GM23338 (cell line): ENCODE measurements around the gene BCORL1. TPM values are rescaled to one million over a fixed set of nuclear protein-coding genes. Genes with fewer than 3 reads are reported as not detected.

Experiments used
- ATAC-seq: fragments of 200-7000 bp; cut with Tn5 transposase; 3 replicates; pipeline ENCODE4 v1.9.1; 2020
- DNase-seq: peaks from one replicate; pipeline ENCODE4 v3.0.0-alpha.2; 2015; ENCODE audit warnings: low spot score
- H2AFZ ChIP-seq: fragments of 200-600 bp; sonication (generic); 2 replicates; pipeline ENCODE4 v1.8.0; 2016; ENCODE audit warnings: antibody characterized with exemption, mild to moderate bottlenecking, moderate library complexity
- H3F3A ChIP-seq: fragments of 200-600 bp; sonication (generic); replicated peaks from 2 replicates; pipeline ENCODE4 v1.8.0; 2017; ENCODE audit warnings: antibody characterized with exemption, mixed run types, low read depth
- H3K27ac ChIP-seq: fragments of 200-600 bp; sonication (generic); 2 replicates; pipeline ENCODE4 v1.6.1; 2016; ENCODE audit warnings: low read depth
- H3K27me3 ChIP-seq: fragments of 200-600 bp; sonication (generic); 2 replicates; pipeline ENCODE4 v1.8.0; 2016; ENCODE audit warnings: mild to moderate bottlenecking, mixed run types, moderate library complexity; ENCODE audit not compliant: insufficient read depth
- H3K36me3 ChIP-seq: fragments of 200-600 bp; sonication (generic); 2 replicates; pipeline ENCODE4 v1.8.0; 2016; ENCODE audit warnings: mild to moderate bottlenecking; ENCODE audit not compliant: insufficient read depth
- H3K4me1 ChIP-seq: fragments of 200-600 bp; sonication (generic); 2 replicates; pipeline ENCODE4 v1.8.0; 2016; ENCODE audit warnings: mild to moderate bottlenecking, moderate library complexity; ENCODE audit not compliant: insufficient read depth
- H3K4me2 ChIP-seq: fragments of 200-600 bp; sonication (generic); 2 replicates; pipeline ENCODE4 v1.7.1; 2017; ENCODE audit warnings: mixed run types
- H3K4me3 ChIP-seq: fragments of 200-600 bp; sonication (generic); 2 replicates; pipeline ENCODE4 v1.6.1; 2016; ENCODE audit warnings: mixed run types
- H3K79me2 ChIP-seq: fragments of 200-600 bp; sonication (generic); replicated peaks from 2 replicates; pipeline ENCODE4 v1.8.0; 2017; ENCODE audit warnings: mild to moderate bottlenecking; ENCODE audit not compliant: insufficient read depth
- H3K9me2 ChIP-seq: fragments of 200-600 bp; sonication (generic); 2 replicates; pipeline ENCODE4 v1.8.0; 2017; ENCODE audit not compliant: insufficient read depth
- H4K20me1 ChIP-seq: fragments of 200-600 bp; sonication (generic); replicated peaks from 2 replicates; pipeline ENCODE4 v1.8.0; 2017; ENCODE audit warnings: mild to moderate bottlenecking; ENCODE audit not compliant: insufficient read depth
- H3K27ac Mint-ChIP-seq: 2 replicates; pipeline ENCODE4 v1.8.0; 2020; ENCODE audit warnings: inconsistent platforms, mild to moderate bottlenecking, moderate library complexity, mixed read lengths
- H3K27me3 Mint-ChIP-seq: 3 replicates; pipeline ENCODE4 v1.8.0; 2022; ENCODE audit warnings: low read depth, mild to moderate bottlenecking, moderate library complexity, mixed read lengths, inconsistent platforms; ENCODE audit not compliant: insufficient read depth, poor library complexity
- H3K36me3 Mint-ChIP-seq: 3 replicates; pipeline ENCODE4 v1.8.0; 2021; ENCODE audit warnings: low read depth, mild to moderate bottlenecking, inconsistent platforms, moderate library complexity, mixed read lengths
- H3K4me1 Mint-ChIP-seq: 3 replicates; pipeline ENCODE4 v1.8.0; 2020; ENCODE audit warnings: mild to moderate bottlenecking, inconsistent platforms, mixed read lengths
- H3K4me3 Mint-ChIP-seq: 3 replicates; pipeline ENCODE4 v1.8.0; 2021; ENCODE audit warnings: moderate library complexity, mild to moderate bottlenecking, inconsistent platforms, mixed read lengths
- H3K9me3 Mint-ChIP-seq: 3 replicates; pipeline ENCODE4 v1.8.0; 2020; ENCODE audit warnings: moderate library complexity, mild to moderate bottlenecking, inconsistent platforms, mixed read lengths
- CREB1 ChIP-seq: fragments of 250-450 bp; sonication (Bioruptor Pico); IDR thresholded peaks from 2 replicates; pipeline ENCODE4 v1.5.0; 2020; ENCODE audit warnings: low read depth, mild to moderate bottlenecking, moderate library complexity
- CTCF ChIP-seq, 2 experiments: fragments of 200-600 bp in 1 of 2; sonication (generic) in 1 of 2; conservative IDR thresholded peaks; 2 replicates each; pipeline versions ENCODE4 v1.5.1 to v1.6.1; 2016 to 2017; ENCODE audit warnings: antibody characterized with exemption in 2 of 2, low read depth in 2 of 2, mild to moderate bottlenecking in 2 of 2, moderate library complexity in 1 of 2
- ETS1 ChIP-seq: IDR thresholded peaks from 2 replicates; pipeline ENCODE4 v1.6.1; 2016; ENCODE audit warnings: antibody characterized with exemption
- EZH2 ChIP-seq: fragments of 200-600 bp; sonication (generic); IDR thresholded peaks from one replicate; pipeline ENCODE4 v1.8.0; 2017; ENCODE audit warnings: antibody characterized with exemption, mild to moderate bottlenecking, low read depth; ENCODE audit not compliant: unreplicated experiment
- EZH2phosphoT487 ChIP-seq: fragments of 200-600 bp; sonication (generic); IDR thresholded peaks from one replicate; pipeline ENCODE4 v1.8.1; 2018; ENCODE audit warnings: antibody characterized with exemption; ENCODE audit not compliant: unreplicated experiment
- NANOG ChIP-seq: IDR thresholded peaks from 2 replicates; pipeline ENCODE4 v1.6.1; 2016; ENCODE audit warnings: antibody characterized with exemption, borderline replicate concordance
- ZNF462 ChIP-seq: fragments of 250-450 bp; sonication (Bioruptor Pico); IDR thresholded peaks from 2 replicates; pipeline ENCODE4 v1.5.0; 2020; ENCODE audit warnings: mild to moderate bottlenecking, moderate library complexity
- polyA plus RNA-seq: library from polyadenylated mRNA; unstranded; fragments of >200 nt; fragmentation: Nextera tagmentation; extraction: Ambion mirVana; gene quantifications from 2 replicates; pipeline ENCODE4 v1.2.1, GENCODE V29; 2016
- total RNA-seq: library from RNA; depleted of rRNA; stranded (reverse); fragments of >200 nt; shearing (Covaris generic); gene quantifications from 2 replicates; pipeline ENCODE4 v1.2.3, GENCODE V29; 2014

BCORL1 gene
- total and polyA plus RNA-seq, 2 experiments from 2014 or later, result 2.6 to 2.7 TPM

- no peak for TF ChIP-seq ETS1
- no peak for TF ChIP-seq EZH2
These were observed 23.5 kb upstream of the BCORL1 start (continued) for GRCh38 chrX:129958814-129959492.

GRCh38 chrX:129959493-129959832 is 23.0 kb upstream of the BCORL1 start:
- Histone ChIP-seq H3K9me2 (no peaks in the 10 kb centered on the region), H3K27me3 (peaks cover 85% of the 10 kb centered on the region), H3K36me3 (no peaks in the 10 kb centered on the region), H3K27ac (no peak overlapping the region), H3K4me3 (peak overlapping the region; percentile 36; the same call in 1 of the 2 replicates), H2AFZ (no peak overlapping the region), H3K4me1 (peaks cover 3% of the 10 kb centered on the region; the same call in 1 of the 2 replicates), H3K4me2 (peak overlapping the region; percentile 62; the same call in 1 of the 2 replicates), H3K79me2 (no peaks in the 10 kb centered on the region), H4K20me1 (no peaks in the 10 kb centered on the region), H3F3A (no peaks in the 10 kb centered on the region)
- Mint-ChIP-seq H3K9me3 (no peaks in the 10 kb centered on the region), H3K27me3 (peaks cover 83% of the 10 kb centered on the region), H3K4me1 (peaks cover 22% of the 10 kb centered on the region), H3K36me3 (no peaks in the 10 kb centered on the region), H3K27ac (no peak overlapping the region), H3K4me3 (peak overlapping the region; percentile 61)
- ATAC-seq, result peak; percentile 19
- peak; percentile 40 for DNase-seq
- TF ChIP-seq NANOG (no peak), EZH2 (peak; percentile 20)

- H3K4me1 Mint-ChIP-seq, result peaks cover 20% of the 10 kb centered on the region
- no peak overlapping the region for H3K27ac ChIP-seq
- no peaks in the 10 kb centered on the region for H4K20me1 ChIP-seq
- H3K9me3 Mint-ChIP-seq, result no peaks in the 10 kb centered on the region
- H3K27me3 Mint-ChIP-seq, result peaks cover 65% of the 10 kb centered on the region
- DNase-seq (peak; percentile 80), ATAC-seq (peak; percentile 73)
- no peaks in the 10 kb centered on the region for H3F3A ChIP-seq
- H3K27me3 ChIP-seq, result peaks cover 66% of the 10 kb centered on the region
- peak overlapping the region; percentile 70 for H3K4me2 ChIP-seq
- no peaks in the 10 kb centered on the region for H3K9me2 ChIP-seq
- peak overlapping the region; percentile 69 for H3K4me3 Mint-ChIP-seq
- no peaks in the 10 kb centered on the region for H3K79me2 ChIP-seq
- H2AFZ ChIP-seq, result no peak overlapping the region
- no peaks in the 10 kb centered on the region for H3K36me3 ChIP-seq
- no peak overlapping the region for H3K27ac Mint-ChIP-seq
- peaks cover 3% of the 10 kb centered on the region; the same call in 1 of the 2 replicates for H3K4me1 ChIP-seq
- H3K36me3 Mint-ChIP-seq, result no peaks in the 10 kb centered on the region
- peak overlapping the region; percentile 45 for H3K4me3 ChIP-seq
- TF ChIP-seq CREB1 (CRISPR knock-in tag) (no peak), CTCF (conservative IDR thresholded peaks at IDR 0.05; ENCODE audit: low read depth in 2 of 2) (no peak), EZH2phosphoT487 (no peak), EZH2 (no peak), ZNF462 (CRISPR knock-in tag) (no peak)
These were observed 21.0 kb upstream of the BCORL1 start for GRCh38 chrX:129961180-129962083.
